Progenitor cell of endocrine pancreas (in vitro differentiated cells): ENCODE measurements around the gene AOPEP. TPM values are rescaled to one million over a fixed set of nuclear protein-coding genes. Genes with fewer than 3 reads are reported as not detected.

Experiments
- DNase-seq: peaks from one replicate; pipeline ENCODE4 v3.0.0; 2021; ENCODE audit warnings: low spot score; ENCODE audit not compliant: unreplicated experiment
- H3K27ac Mint-ChIP-seq: 2 replicates; pipeline ENCODE4 v1.8.0; 2021; ENCODE audit warnings: mild to moderate bottlenecking, moderate library complexity, mixed read lengths
- H3K27me3 Mint-ChIP-seq: 2 replicates; pipeline ENCODE4 v1.8.0; 2021; ENCODE audit warnings: mixed read lengths
- H3K36me3 Mint-ChIP-seq: 2 replicates; pipeline ENCODE4 v1.8.0; 2022; ENCODE audit warnings: mixed read lengths; ENCODE audit not compliant: insufficient read depth
- H3K4me1 Mint-ChIP-seq: 2 replicates; pipeline ENCODE4 v1.8.0; 2021; ENCODE audit warnings: low read depth, mixed read lengths
- H3K4me3 Mint-ChIP-seq: 2 replicates; pipeline ENCODE4 v1.8.0; 2021; ENCODE audit warnings: low read depth, mild to moderate bottlenecking, moderate library complexity, mixed read lengths
- H3K9me3 Mint-ChIP-seq: 2 replicates; pipeline ENCODE4 v1.8.0; 2021; ENCODE audit warnings: low read depth, mixed read lengths
- total RNA-seq: library from RNA; stranded (reverse); gene quantifications from 2 replicates; pipeline ENCODE4 v1.2.1, GENCODE V29; 2021
- TF ChIP-seq, protein P1 (sequence below): fragments of 200-600 bp; sonication (generic); IDR thresholded peaks from one replicate; pipeline ENCODE4 v1.5.0; 2021; ENCODE audit warnings: antibody characterized with exemption, mild to moderate bottlenecking; ENCODE audit not compliant: unreplicated experiment

The AOPEP gene
- total RNA-seq, 1 donor from 2014 or later, result 58.2 TPM

DNA sequence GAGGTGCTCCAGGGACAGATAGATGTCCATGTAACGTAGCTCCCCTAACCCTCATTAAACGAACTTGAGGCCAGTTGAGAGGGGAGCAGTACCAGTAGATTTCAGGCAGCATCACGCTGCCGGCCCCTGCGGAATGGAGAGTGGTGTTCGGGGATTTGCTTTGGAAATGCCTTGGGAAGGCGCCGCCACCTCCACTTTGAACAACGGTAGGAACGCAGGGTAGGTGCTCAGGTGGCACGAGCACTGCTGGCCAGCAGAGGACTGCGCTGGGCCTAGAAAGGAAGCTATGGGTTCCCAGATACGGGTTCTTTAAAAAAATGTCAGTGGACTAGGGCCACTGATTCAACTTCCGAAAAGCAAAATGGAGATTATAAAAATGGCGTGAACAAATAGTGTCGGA lies 319.3 kb downstream of the AOPEP start:
- DNase-seq, result no peak
- peaks cover 57% of the 10 kb centered on the region for H3K4me1 Mint-ChIP-seq
- peaks cover 8% of the 10 kb centered on the region for H3K27me3 Mint-ChIP-seq
- H3K4me3 Mint-ChIP-seq, result peak overlapping the region; percentile 4
- peaks cover 4% of the 10 kb centered on the region for H3K36me3 Mint-ChIP-seq
- no peaks in the 10 kb centered on the region for H3K9me3 Mint-ChIP-seq
- peak overlapping the region; percentile 57 for H3K27ac Mint-ChIP-seq
- TF ChIP-seq, protein P1, sequence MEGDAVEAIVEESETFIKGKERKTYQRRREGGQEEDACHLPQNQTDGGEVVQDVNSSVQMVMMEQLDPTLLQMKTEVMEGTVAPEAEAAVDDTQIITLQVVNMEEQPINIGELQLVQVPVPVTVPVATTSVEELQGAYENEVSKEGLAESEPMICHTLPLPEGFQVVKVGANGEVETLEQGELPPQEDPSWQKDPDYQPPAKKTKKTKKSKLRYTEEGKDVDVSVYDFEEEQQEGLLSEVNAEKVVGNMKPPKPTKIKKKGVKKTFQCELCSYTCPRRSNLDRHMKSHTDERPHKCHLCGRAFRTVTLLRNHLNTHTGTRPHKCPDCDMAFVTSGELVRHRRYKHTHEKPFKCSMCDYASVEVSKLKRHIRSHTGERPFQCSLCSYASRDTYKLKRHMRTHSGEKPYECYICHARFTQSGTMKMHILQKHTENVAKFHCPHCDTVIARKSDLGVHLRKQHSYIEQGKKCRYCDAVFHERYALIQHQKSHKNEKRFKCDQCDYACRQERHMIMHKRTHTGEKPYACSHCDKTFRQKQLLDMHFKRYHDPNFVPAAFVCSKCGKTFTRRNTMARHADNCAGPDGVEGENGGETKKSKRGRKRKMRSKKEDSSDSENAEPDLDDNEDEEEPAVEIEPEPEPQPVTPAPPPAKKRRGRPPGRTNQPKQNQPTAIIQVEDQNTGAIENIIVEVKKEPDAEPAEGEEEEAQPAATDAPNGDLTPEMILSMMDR, result no peak

DNA sequence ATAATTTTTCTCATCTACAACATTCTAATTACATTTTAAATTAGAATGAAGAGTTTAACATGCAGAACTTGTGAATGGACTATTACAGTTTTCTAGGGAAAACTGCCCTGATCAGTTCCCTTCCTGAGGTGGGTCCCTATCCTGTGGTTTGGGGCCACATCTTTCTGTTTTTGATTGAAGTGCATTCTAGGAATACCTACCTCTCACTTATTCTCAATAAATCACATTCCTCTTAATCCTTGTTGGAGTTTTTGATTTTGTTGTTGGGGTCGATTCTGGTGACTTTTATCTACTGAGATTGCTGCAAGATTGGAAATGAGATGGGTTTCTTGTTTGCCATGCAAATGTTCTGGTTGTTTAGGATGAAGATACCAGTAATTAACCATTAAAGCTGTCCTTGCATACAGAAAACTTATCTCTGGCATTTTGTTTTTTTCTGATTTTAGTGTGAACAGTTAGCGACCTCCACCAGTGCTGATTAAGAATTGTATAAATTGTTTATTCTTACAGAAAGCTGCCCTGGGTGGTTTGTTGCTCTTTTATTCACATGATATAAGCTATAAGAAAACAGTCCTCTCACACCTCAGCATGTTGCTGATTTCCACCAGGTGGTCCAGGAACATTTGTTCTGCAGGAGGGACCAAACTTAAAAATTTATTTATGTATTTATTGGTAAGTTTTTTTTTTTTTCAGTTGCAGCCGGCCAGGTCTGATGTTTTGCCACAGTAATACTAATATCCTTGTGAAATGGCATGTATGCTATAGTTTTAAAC lies 321.1 kb downstream of the AOPEP start:
- TF ChIP-seq, protein P1, result no peak
- Mint-ChIP-seq H3K4me3 (peak overlapping the region; percentile 67), H3K9me3 (no peaks in the 10 kb centered on the region), H3K27me3 (peaks cover 8% of the 10 kb centered on the region), H3K4me1 (peaks cover 42% of the 10 kb centered on the region), H3K36me3 (peaks cover 2% of the 10 kb centered on the region), H3K27ac (no peak overlapping the region)
- DNase-seq, result no peak

DNA sequence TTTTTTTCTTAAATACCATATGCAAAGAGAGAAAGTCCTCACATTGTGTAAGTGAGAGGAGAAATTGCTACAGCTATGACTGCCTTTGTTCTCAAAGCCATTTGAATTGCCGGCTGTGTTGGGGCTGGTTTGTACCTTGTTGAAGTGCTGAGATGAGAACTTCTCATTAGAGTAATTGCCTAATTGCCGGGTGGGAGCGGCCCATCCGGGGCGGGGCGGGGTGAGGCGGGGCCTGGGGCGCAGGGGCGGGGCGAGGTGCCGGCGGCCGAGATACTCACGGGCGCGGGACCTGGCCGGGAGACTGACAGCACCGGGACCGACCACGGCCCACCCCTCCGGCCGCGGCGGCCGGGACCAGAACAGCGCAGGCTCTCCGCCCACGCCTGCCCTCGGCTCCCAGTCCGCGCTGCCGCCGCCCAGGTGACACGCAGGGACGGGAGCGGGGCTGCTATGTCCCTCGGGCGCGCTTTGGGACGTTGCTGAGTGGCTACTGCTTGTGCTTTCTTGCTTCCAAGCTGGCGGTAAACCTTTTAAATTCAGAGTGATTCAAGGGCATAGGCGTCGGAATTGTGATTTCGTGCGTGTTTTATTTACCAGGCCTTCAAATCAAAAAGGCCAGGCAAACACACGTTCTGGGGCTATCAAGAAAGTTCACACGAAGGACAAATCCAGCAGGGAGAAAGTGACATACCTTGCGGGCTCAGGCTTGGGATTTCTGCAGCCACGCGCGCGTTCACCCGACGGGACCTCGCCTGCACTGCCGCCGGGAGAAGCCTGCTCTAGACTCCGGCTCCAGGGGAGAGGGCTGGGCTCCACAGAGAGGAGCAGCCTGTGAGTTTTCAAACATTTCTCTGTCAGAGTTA lies 322.0 kb downstream of the AOPEP start:
- Mint-ChIP-seq H3K27ac (peak overlapping the region; percentile 86), H3K4me1 (peaks cover 41% of the 10 kb centered on the region), H3K36me3 (peaks cover 4% of the 10 kb centered on the region), H3K4me3 (peak overlapping the region; percentile 78), H3K27me3 (peaks cover 8% of the 10 kb centered on the region), H3K9me3 (no peaks in the 10 kb centered on the region)
- TF ChIP-seq, protein P1, result no peak
- DNase-seq, result peak; percentile 37

DNA sequence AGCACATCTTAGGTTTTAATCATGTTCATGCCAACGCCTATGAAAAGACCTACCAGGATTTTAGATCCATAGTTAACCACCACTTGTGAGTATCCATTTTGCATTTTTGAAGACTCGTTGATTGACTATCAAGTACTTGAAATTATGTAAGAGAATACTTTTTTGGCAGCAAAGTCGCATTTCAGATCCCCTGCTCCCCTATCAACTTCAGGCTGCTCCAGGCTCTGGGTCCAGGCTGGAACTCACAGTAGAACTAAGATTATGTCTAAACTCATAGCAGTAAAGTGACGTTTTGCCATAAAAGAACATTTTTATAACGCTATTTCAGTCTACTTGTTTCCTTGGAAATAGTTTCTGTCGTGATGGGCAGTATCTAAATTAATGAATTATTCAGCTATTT lies 323.3 kb downstream of the AOPEP start:
- H3K27ac Mint-ChIP-seq, result peak overlapping the region; percentile 41
- DNase-seq, result no peak
- H3K4me3 Mint-ChIP-seq, result peak overlapping the region; percentile 56
- TF ChIP-seq, protein P1, result no peak
- H3K27me3 Mint-ChIP-seq, result peaks cover 8% of the 10 kb centered on the region
- H3K9me3 Mint-ChIP-seq, result no peaks in the 10 kb centered on the region
- peaks cover 2% of the 10 kb centered on the region for H3K36me3 Mint-ChIP-seq
- peaks cover 36% of the 10 kb centered on the region for H3K4me1 Mint-ChIP-seq
